Caco-2 (cell line): ENCODE measurements around the gene HSPBP1. TPM values are rescaled to one million over a fixed set of nuclear protein-coding genes. Genes with fewer than 3 reads are reported as not detected.
A peak's percentile ranks its signal among the peaks of the same experiment; 100 is the strongest.

Source experiments
- BruUV-seq: library from RNA; stranded (reverse); fragments of 400-500 nt; replicated peaks from 2 replicates; lab custom pipeline; 2021; lab: Mats Ljungman, UMichigan
- CTCF ChIA-PET: fragments of 300-600 bp; sonication (Branson Sonifier 250); formaldehyde crosslinking; loops from one replicate; lab custom pipeline; 2022; ENCODE audit warnings: antibody characterized with exemption; lab: Charles Lee
- POLR2A ChIA-PET: fragments of 300-600 bp; sonication (Branson Sonifier 250); formaldehyde crosslinking; loops from one replicate; lab custom pipeline; 2022; ENCODE audit warnings: antibody characterized with exemption; lab: Charles Lee
- DNase-seq, 2 experiments: peaks; one replicate each; pipeline versions ENCODE4 v3.0.0 to v3.0.0-alpha.2; 2020 to 2022
- H3K27me3 ChIP-seq: replicated peaks from 2 replicates; pipeline ENCODE4 v1.6.0; 2011; ENCODE audit warnings: low read length; ENCODE audit not compliant: control insufficient read depth, insufficient read depth
- H3K36me3 ChIP-seq: 2 replicates; pipeline ENCODE4 v1.5.1; 2011; ENCODE audit warnings: low read length; ENCODE audit not compliant: control insufficient read depth, insufficient read depth
- H3K4me1 ChIP-seq: fragments of 250-450 bp; sonication (Bioruptor Pico); 2 replicates; pipeline ENCODE4 v1.5.1; 2020; ENCODE audit warnings: mild to moderate bottlenecking
- H3K4me3 ChIP-seq: 2 replicates; pipeline ENCODE4 v1.5.1; 2011; ENCODE audit warnings: low read depth, mild to moderate bottlenecking, control low read depth, low read length
- H3K9me3 ChIP-seq: fragments of 250-450 bp; sonication (Bioruptor Pico); 2 replicates; pipeline ENCODE4 v1.5.1; 2020; ENCODE audit warnings: mild to moderate bottlenecking, moderate library complexity
- H3K27ac Mint-ChIP-seq: one replicate; pipeline ENCODE4 v1.8.0; 2022; ENCODE audit warnings: mixed read lengths; ENCODE audit not compliant: unreplicated experiment
- H3K27me3 Mint-ChIP-seq: one replicate; pipeline ENCODE4 v1.8.0; 2022; ENCODE audit warnings: mixed read lengths; ENCODE audit not compliant: insufficient read depth, unreplicated experiment
- H3K36me3 Mint-ChIP-seq: one replicate; pipeline ENCODE4 v1.8.0; 2022; ENCODE audit warnings: mild to moderate bottlenecking, mixed read lengths; ENCODE audit not compliant: insufficient read depth, unreplicated experiment
- H3K4me1 Mint-ChIP-seq: one replicate; pipeline ENCODE4 v1.8.0; 2022; ENCODE audit warnings: low read depth, mixed read lengths; ENCODE audit not compliant: unreplicated experiment
- H3K4me3 Mint-ChIP-seq: one replicate; pipeline ENCODE4 v1.8.0; 2022; ENCODE audit warnings: mild to moderate bottlenecking, moderate library complexity, mixed read lengths; ENCODE audit not compliant: unreplicated experiment
- H3K9me3 Mint-ChIP-seq: one replicate; pipeline ENCODE4 v1.8.0; 2022; ENCODE audit warnings: mixed read lengths; ENCODE audit not compliant: unreplicated experiment
- CTCF ChIP-seq, 2 experiments: fragments of 200-600 bp in 1 of 2; IDR thresholded peaks; 1 replicate in 1 of 2; 2 replicates in 1 of 2; pipeline versions ENCODE4 v1.5.1 to v1.8.0; 2011 to 2022; ENCODE audit warnings: antibody characterized with exemption in 1 of 2, control low read depth in 1 of 2, inconsistent platforms in 1 of 2, low read depth in 1 of 2, low read length in 1 of 2, mild to moderate bottlenecking in 1 of 2, moderate library complexity in 1 of 2; ENCODE audit not compliant: insufficient read depth in 1 of 2, severe bottlenecking in 1 of 2, unreplicated experiment in 1 of 2
- intact Hi-C: fragments of 100-400 bp; cut with micrococcal nuclease; formaldehyde crosslinking; loops from one replicate; pipeline ENCODE4 v1.10.0; 2022; ENCODE audit not compliant: unreplicated experiment
- total RNA-seq: library from RNA; stranded (reverse); gene quantifications from 2 replicates; pipeline ENCODE4 v1.2.3, GENCODE V29; 2022

HSPBP1 gene
- total RNA-seq, 1 experiment from 2014 or later: 69.6 TPM

GRCh38 chr19:55258828-55259539, 20.9 kb downstream of the HSPBP1 start, which contains the start of gene PPP6R1:
PPP6R1 (minus strand) TSS chr19:55259017; CDS start chr19:55247103, 11,914 bp downstream.
- no TSS peak for BruUV-seq
- POLR2A ChIA-PET: interaction anchor here (0.5 to 1.8 kb wide), 10 partner anchors 10 to 218 kb away, joined by 3 to 22 read pairs (median 8); partner anchors contain the start of genes BRSK1, HSPBP1, KMT5C and TMEM238

GRCh38 chr19:55258476-55258827, 21.5 kb downstream of the HSPBP1 start:
- Mint-ChIP-seq H3K4me3 (peak overlapping the region; percentile 94), H3K36me3 (peaks cover 35% of the 10 kb centered on the region), H3K9me3 (no peaks in the 10 kb centered on the region), H3K27ac (peak overlapping the region; percentile 81), H3K4me1 (peaks cover 23% of the 10 kb centered on the region), H3K27me3 (no peaks in the 10 kb centered on the region)
- intact Hi-C loops: no loop called here
- POLR2A ChIA-PET: interaction anchor here (1.0 to 1.8 kb wide), 7 partner anchors 11 to 218 kb away, joined by 3 to 22 read pairs (median 9); partner anchors contain the start of genes HSPBP1, KMT5C, TMEM238 and UBE2S
- Histone ChIP-seq H3K4me3 (peak overlapping the region; percentile 85), H3K9me3 (no peaks in the 10 kb centered on the region), H3K27me3 (no peaks in the 10 kb centered on the region), H3K36me3 (peaks cover 3% of the 10 kb centered on the region), H3K4me1 (peaks cover 23% of the 10 kb centered on the region; the same call in 1 of the 2 replicates)
- DNase-seq: no peak
- CTCF ChIA-PET: interaction anchor here (1.0 to 1.7 kb wide), 6 partner anchors 12 to 245 kb away, joined by 3 to 12 read pairs (median 4); partner anchors contain the start of gene KMT5C
- BruUV-seq: no TSS peak
- no peak for TF ChIP-seq CTCF (IDR thresholded peaks at IDR 0.05; ENCODE audit: insufficient read depth in 1 of 2, low read depth in 1 of 2, low read length in 1 of 2, severe bottlenecking in 1 of 2, unreplicated experiment in 1 of 2)

More at GRCh38 chr19:55258828-55259539, 20.9 kb downstream of the HSPBP1 start, which contains the start of gene PPP6R1:
- Mint-ChIP-seq H3K9me3 (no peaks in the 10 kb centered on the region), H3K4me1 (peaks cover 23% of the 10 kb centered on the region), H3K36me3 (peaks cover 31% of the 10 kb centered on the region), H3K27ac (peak within 1 kb of the TSS; percentile 81), H3K27me3 (no peaks in the 10 kb centered on the region), H3K4me3 (peak within 1 kb of the TSS; percentile 94)
- peak; percentile 98 to 99 for DNase-seq
- CTCF ChIA-PET: interaction anchor here (0.7 to 1.9 kb wide), 9 partner anchors 11 to 245 kb away, joined by 3 to 12 read pairs (median 4); partner anchors contain the start of genes HSPBP1 and KMT5C
- Histone ChIP-seq H3K4me3 (peak within 1 kb of the TSS; percentile 85), H3K36me3 (peaks cover 3% of the 10 kb centered on the region), H3K9me3 (no peaks in the 10 kb centered on the region), H3K27me3 (no peaks in the 10 kb centered on the region), H3K4me1 (peaks cover 23% of the 10 kb centered on the region; the same call in 1 of the 2 replicates)
- TF ChIP-seq CTCF (IDR thresholded peaks at IDR 0.05; ENCODE audit: insufficient read depth in 1 of 2, low read depth in 1 of 2, low read length in 1 of 2, severe bottlenecking in 1 of 2, unreplicated experiment in 1 of 2): no peak
- intact Hi-C loops: loop anchor here (1.0 kb wide), 8 partner anchors 21 to 149 kb away; partner anchors contain the start of genes HSPBP1, KMT5C, RPL28 and TMEM86B
